ENCODE results near the gene TPD52L2.

Gene TPD52L2

GRCh38 chr20:63864978-63865640, at the start of gene TPD52L2:
TPD52L2 (plus strand) TSS chr20:63865270; CDS start chr20:63865366, 96 bp downstream.
- DNase-seq (ENCODE audit: low read depth in 3 of 3): peak; percentile 92 to 97 (median 96)

GRCh38 chr20:63815615-63816253, 49.3 kb upstream of the TPD52L2 start:
- DNase-seq (ENCODE audit: low read depth in 3 of 3): no peak

GRCh38 chr20:63819224-63819921, 45.7 kb upstream of the TPD52L2 start:
- DNase-seq (ENCODE audit: low read depth in 3 of 3): no peak

GRCh38 chr20:63821811-63822210, 43.3 kb upstream of the TPD52L2 start:
- DNase-seq (ENCODE audit: low read depth in 3 of 3): no peak

GRCh38 chr20:63822276-63822696, 42.8 kb upstream of the TPD52L2 start:
- DNase-seq (ENCODE audit: low read depth in 3 of 3): no peak

GRCh38 chr20:63823691-63824311, 41.3 kb upstream of the TPD52L2 start:
- DNase-seq (ENCODE audit: low read depth in 3 of 3): no peak

- no peak for DNase-seq (ENCODE audit: low read depth in 3 of 3)
Measured at GRCh38 chr20:63825331-63826118, 39.5 kb upstream of the TPD52L2 start.

GRCh38 chr20:63826753-63827152, 38.3 kb upstream of the TPD52L2 start:
- no peak for DNase-seq (ENCODE audit: low read depth in 3 of 3)

GRCh38 chr20:63828124-63828523, 36.9 kb upstream of the TPD52L2 start:
- DNase-seq (ENCODE audit: low read depth in 3 of 3): no peak

- no peak for DNase-seq (ENCODE audit: low read depth in 3 of 3)
Measured at GRCh38 chr20:63828545-63828944, 36.5 kb upstream of the TPD52L2 start.

- DNase-seq (ENCODE audit: low read depth in 3 of 3): no peak
Measured at GRCh38 chr20:63828951-63829350, 36.1 kb upstream of the TPD52L2 start.

GRCh38 chr20:63829603-63829944, 35.5 kb upstream of the TPD52L2 start:
- DNase-seq (ENCODE audit: low read depth in 3 of 3): no peak

GRCh38 chr20:63829945-63830835, 34.9 kb upstream of the TPD52L2 start:
- DNase-seq (ENCODE audit: low read depth in 3 of 3): no peak

GRCh38 chr20:63830841-63831588, 34.1 kb upstream of the TPD52L2 start, which contains the start of gene ZBTB46:
ZBTB46 (minus strand) TSS chr20:63831264; CDS start chr20:63790757, 40,507 bp downstream.
- no peak for DNase-seq (ENCODE audit: low read depth in 3 of 3)

GRCh38 chr20:63831646-63831992, 33.5 kb upstream of the TPD52L2 start:
- DNase-seq (ENCODE audit: low read depth in 3 of 3): no peak

- DNase-seq (ENCODE audit: low read depth in 3 of 3): no peak
Measured at GRCh38 chr20:63831993-63832686, 32.9 kb upstream of the TPD52L2 start.

- DNase-seq (ENCODE audit: low read depth in 3 of 3): no peak
Measured at GRCh38 chr20:63833776-63834490, 31.1 kb upstream of the TPD52L2 start.

GRCh38 chr20:63834491-63834880, 30.6 kb upstream of the TPD52L2 start:
- no peak for DNase-seq (ENCODE audit: low read depth in 3 of 3)
